Progenitor cell of endocrine pancreas (in vitro differentiated cells): ENCODE data around the gene LTA. TPM values are rescaled to one million over a fixed set of nuclear protein-coding genes. Genes with fewer than 3 reads are reported as not detected.

Experiments
- DNase-seq: peaks from one replicate; pipeline ENCODE4 v3.0.0; 2021; ENCODE audit warnings: low spot score; ENCODE audit not compliant: unreplicated experiment
- H3K27ac Mint-ChIP-seq: 2 replicates; pipeline ENCODE4 v1.8.0; 2021; ENCODE audit warnings: mild to moderate bottlenecking, moderate library complexity, mixed read lengths
- H3K27me3 Mint-ChIP-seq: 2 replicates; pipeline ENCODE4 v1.8.0; 2021; ENCODE audit warnings: mixed read lengths
- H3K36me3 Mint-ChIP-seq: 2 replicates; pipeline ENCODE4 v1.8.0; 2022; ENCODE audit warnings: mixed read lengths; ENCODE audit not compliant: insufficient read depth
- H3K4me1 Mint-ChIP-seq: 2 replicates; pipeline ENCODE4 v1.8.0; 2021; ENCODE audit warnings: low read depth, mixed read lengths
- H3K4me3 Mint-ChIP-seq: 2 replicates; pipeline ENCODE4 v1.8.0; 2021; ENCODE audit warnings: low read depth, mild to moderate bottlenecking, moderate library complexity, mixed read lengths
- H3K9me3 Mint-ChIP-seq: 2 replicates; pipeline ENCODE4 v1.8.0; 2021; ENCODE audit warnings: low read depth, mixed read lengths
- total RNA-seq: library from RNA; stranded (reverse); gene quantifications from 2 replicates; pipeline ENCODE4 v1.2.1, GENCODE V29; 2021
- TF ChIP-seq, protein P1 (sequence below): fragments of 200-600 bp; sonication (generic); IDR thresholded peaks from one replicate; pipeline ENCODE4 v1.5.0; 2021; ENCODE audit warnings: antibody characterized with exemption, mild to moderate bottlenecking; ENCODE audit not compliant: unreplicated experiment

Gene LTA
- total RNA-seq, 1 donor from 2014 or later: not detected

DNA sequence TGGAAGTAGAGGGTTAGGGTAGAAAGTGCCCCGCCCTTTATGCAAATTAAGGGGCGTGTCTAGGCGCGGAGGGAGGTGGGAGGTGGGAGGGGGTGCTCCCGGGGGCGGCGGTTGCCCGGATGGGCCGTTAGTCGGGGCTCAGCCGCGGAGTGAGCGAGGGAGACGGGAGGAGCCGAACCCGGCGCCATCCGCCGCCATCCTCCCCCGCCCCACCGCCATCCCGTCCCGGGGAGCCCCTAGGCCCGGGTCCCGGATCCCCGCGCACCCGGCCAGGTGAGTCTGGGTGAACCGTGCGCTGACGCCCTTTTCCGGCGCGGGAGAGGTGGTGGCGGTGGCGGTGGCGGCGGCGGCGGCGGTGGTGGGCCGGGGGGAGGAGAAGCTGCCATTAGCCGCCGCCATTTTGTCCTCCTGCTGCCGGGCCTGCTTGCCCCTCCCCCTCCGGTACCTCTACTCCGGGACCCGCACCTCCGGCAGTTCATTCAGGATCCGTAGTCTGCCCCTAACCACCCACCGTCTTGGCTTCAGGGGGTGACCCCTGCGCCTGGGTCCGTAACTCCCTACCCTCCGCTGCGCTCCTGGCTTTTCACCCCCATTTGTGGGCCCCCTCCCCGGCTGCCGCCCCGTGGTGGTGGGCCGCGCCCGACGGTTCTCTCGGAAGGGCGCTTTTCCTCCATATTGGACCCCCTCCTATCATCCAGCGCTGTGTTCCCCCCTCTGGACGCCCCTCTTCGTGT is 48.7 kb downstream of the LTA start, which contains the start of gene PRRC2A:
Gene PRRC2A, plus strand, starts transcription at position 130 of the 734 bp plus-strand sequence. CDS start 2,075 bp downstream, outside the sequence.
- DNase-seq: peak; percentile 91
- Mint-ChIP-seq H3K36me3 (peaks cover 16% of the 10 kb centered on the region), H3K27ac (peak within 1 kb of the TSS; percentile 98), H3K4me1 (peaks cover 14% of the 10 kb centered on the region), H3K4me3 (peak within 1 kb of the TSS; percentile 89), H3K27me3 (no peaks in the 10 kb centered on the region), H3K9me3 (no peaks in the 10 kb centered on the region)
- TF ChIP-seq, protein P1, sequence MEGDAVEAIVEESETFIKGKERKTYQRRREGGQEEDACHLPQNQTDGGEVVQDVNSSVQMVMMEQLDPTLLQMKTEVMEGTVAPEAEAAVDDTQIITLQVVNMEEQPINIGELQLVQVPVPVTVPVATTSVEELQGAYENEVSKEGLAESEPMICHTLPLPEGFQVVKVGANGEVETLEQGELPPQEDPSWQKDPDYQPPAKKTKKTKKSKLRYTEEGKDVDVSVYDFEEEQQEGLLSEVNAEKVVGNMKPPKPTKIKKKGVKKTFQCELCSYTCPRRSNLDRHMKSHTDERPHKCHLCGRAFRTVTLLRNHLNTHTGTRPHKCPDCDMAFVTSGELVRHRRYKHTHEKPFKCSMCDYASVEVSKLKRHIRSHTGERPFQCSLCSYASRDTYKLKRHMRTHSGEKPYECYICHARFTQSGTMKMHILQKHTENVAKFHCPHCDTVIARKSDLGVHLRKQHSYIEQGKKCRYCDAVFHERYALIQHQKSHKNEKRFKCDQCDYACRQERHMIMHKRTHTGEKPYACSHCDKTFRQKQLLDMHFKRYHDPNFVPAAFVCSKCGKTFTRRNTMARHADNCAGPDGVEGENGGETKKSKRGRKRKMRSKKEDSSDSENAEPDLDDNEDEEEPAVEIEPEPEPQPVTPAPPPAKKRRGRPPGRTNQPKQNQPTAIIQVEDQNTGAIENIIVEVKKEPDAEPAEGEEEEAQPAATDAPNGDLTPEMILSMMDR: no peak

DNA sequence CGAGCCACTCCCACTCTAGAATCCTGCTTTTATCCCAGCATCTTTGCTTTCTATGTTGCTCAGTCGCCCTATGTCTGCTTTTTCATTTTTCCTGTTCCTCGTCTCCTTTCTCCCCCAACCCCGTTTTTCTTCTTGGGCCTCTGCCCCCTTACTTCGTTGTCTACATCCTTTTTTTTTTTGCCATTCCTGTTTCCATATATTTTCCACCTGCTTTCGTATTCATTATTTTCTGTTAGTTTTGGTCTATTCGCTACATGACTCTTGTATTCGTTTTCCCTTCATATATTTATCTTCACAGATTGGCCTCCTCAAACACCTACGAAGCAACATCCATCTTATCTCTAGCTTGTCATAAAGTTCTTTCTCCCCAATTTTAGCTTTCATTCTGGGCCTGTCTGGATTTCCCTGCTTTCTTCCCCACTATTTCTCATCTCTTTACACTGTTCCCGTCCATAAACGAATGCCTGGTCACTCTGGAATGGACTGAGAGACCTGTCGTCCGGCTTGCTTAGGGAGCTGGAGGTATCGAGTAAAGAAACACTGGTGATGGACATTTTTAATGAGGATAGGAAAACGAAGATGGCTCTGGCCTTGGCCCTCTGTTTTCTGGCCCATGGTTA is 49.3 kb downstream of the LTA start:
- peaks cover 23% of the 10 kb centered on the region for H3K36me3 Mint-ChIP-seq
- H3K4me3 Mint-ChIP-seq: peak overlapping the region; percentile 89
- H3K27ac Mint-ChIP-seq: peak overlapping the region; percentile 96
- TF ChIP-seq, protein P1: no peak
- H3K4me1 Mint-ChIP-seq: peaks cover 14% of the 10 kb centered on the region
- no peak for DNase-seq
- H3K9me3 Mint-ChIP-seq: no peaks in the 10 kb centered on the region
- no peaks in the 10 kb centered on the region for H3K27me3 Mint-ChIP-seq

DNA sequence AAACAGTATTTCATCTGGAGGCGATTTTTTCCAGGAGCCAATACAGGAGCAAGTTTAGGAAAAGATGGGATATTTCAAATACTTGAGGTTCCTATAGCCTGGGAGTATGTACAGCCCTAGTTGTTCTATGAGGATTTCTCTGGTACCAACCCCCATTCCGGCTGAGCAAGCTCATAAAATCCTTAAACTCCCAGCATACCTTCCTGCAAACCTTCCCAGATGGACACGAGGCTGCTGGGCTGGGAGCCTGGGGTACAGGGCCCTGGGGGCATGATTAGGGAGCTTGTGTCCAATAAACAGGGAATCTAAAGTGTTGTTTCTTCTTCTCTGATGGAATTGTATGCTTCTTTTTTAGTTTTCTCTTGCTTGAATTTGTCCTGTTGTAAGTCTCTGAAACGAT is 49.9 kb downstream of the LTA start:
- TF ChIP-seq, protein P1: no peak
- H3K36me3 Mint-ChIP-seq: peaks cover 26% of the 10 kb centered on the region
- peaks cover 14% of the 10 kb centered on the region for H3K4me1 Mint-ChIP-seq
- peak overlapping the region; percentile 96 for H3K27ac Mint-ChIP-seq
- peak overlapping the region; percentile 89 for H3K4me3 Mint-ChIP-seq
- H3K9me3 Mint-ChIP-seq: no peaks in the 10 kb centered on the region
- H3K27me3 Mint-ChIP-seq: no peaks in the 10 kb centered on the region
- DNase-seq: no peak

DNA sequence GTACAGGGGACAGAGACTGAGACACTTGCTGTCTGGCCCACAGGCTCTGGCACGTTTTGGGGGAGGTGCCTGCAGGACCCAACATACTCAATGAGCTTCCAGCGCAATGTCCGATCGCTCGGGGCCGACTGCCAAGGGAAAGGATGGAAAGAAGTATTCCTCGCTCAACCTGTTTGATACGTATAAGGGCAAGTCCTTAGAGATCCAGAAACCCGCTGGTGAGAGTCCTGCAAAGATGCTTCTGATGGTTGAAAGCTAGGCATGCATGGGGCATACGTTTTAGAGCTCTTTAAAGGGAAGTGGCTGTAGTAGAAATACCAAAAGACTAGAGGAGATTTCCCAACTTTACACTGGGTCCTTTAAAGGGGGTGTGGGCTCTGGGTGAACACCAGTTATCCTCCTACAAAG is 50.6 kb downstream of the LTA start:
- Mint-ChIP-seq H3K9me3 (no peaks in the 10 kb centered on the region), H3K27me3 (no peaks in the 10 kb centered on the region), H3K4me3 (peak overlapping the region; percentile 89), H3K4me1 (peaks cover 14% of the 10 kb centered on the region), H3K27ac (peak overlapping the region; percentile 96), H3K36me3 (peaks cover 32% of the 10 kb centered on the region)
- DNase-seq: no peak
- TF ChIP-seq, protein P1: no peak

Other genes with a start within 250 kb of the LTA start
- 28.2 and 43.4 TPM in 2 replicates for gene HLA-B, start 215.1 kb upstream of the LTA start, total RNA-seq
- gene MICA, start 168.7 kb upstream of the LTA start, total RNA-seq: 8.9 and 10.1 TPM in 2 replicates
- gene MICB, start 74.1 kb upstream of the LTA start, total RNA-seq: 0.43 and 0.95 TPM in 2 replicates
- gene MCCD1, start 43.3 kb upstream of the LTA start, total RNA-seq: not detected in 2 replicates
- gene DDX39B, start 30.3 kb upstream of the LTA start, total RNA-seq: 766 and 810 TPM in 2 replicates
- gene ATP6V1G2, start 25.7 kb upstream of the LTA start, total RNA-seq: 1.5 TPM in 2 replicates
- 26.4 and 28.7 TPM in 2 replicates for gene NFKBIL1, start 24.7 kb upstream of the LTA start, total RNA-seq
- gene TNF, start 3.3 kb downstream of the LTA start, total RNA-seq: not detected in 2 replicates
- gene LTB, start 10.1 kb downstream of the LTA start, total RNA-seq: 0.57 TPM in 1 of 2 replicates, not detected in the other
- not detected in 2 replicates for gene LST1, start 14.0 kb downstream of the LTA start, total RNA-seq
- gene NCR3, start 20.7 kb downstream of the LTA start, total RNA-seq: not detected in 2 replicates
- gene AIF1, start 42.9 kb downstream of the LTA start, total RNA-seq: 1.7 and 3.1 TPM in 2 replicates
- gene PRRC2A, start 48.4 kb downstream of the LTA start, total RNA-seq: 272 and 273 TPM in 2 replicates
- 458 and 471 TPM in 2 replicates for gene BAG6, start 80.4 kb downstream of the LTA start, total RNA-seq
- 7.1 and 7.5 TPM in 2 replicates for gene APOM, start 83.6 kb downstream of the LTA start, total RNA-seq
- 23.6 and 24.1 TPM in 2 replicates for gene C6orf47, start 88.5 kb downstream of the LTA start, total RNA-seq
- gene GPANK1, start 92.7 kb downstream of the LTA start, total RNA-seq: 15.2 and 18.0 TPM in 2 replicates
- 163 and 165 TPM in 2 replicates for gene CSNK2B, start 93.8 kb downstream of the LTA start, total RNA-seq
- 24.8 and 30.6 TPM in 2 replicates for gene LY6G5B, start 97.7 kb downstream of the LTA start, total RNA-seq
- 4.4 and 6.5 TPM in 2 replicates for gene LY6G5C, start 108.8 kb downstream of the LTA start, total RNA-seq
- 93.0 and 96.9 TPM in 2 replicates for gene ABHD16A, start 131.0 kb downstream of the LTA start, total RNA-seq
- gene LY6G6F, start 134.6 kb downstream of the LTA start, total RNA-seq: not detected in 2 replicates
- not detected in 2 replicates for gene LY6G6D, start 143.1 kb downstream of the LTA start, total RNA-seq
- 0.60 and 1.3 TPM in 2 replicates for gene LY6G6C, start 149.5 kb downstream of the LTA start, total RNA-seq
- not detected in 2 replicates for gene MPIG6B, start 151.1 kb downstream of the LTA start, total RNA-seq
- gene DDAH2, start 157.0 kb downstream of the LTA start, total RNA-seq: 218 and 233 TPM in 2 replicates
- 275 and 286 TPM in 2 replicates for gene CLIC1, start 164.2 kb downstream of the LTA start, total RNA-seq
- 45.0 and 51.3 TPM in 2 replicates for gene MSH5, start 167.7 kb downstream of the LTA start, total RNA-seq
- 8.6 and 11.9 TPM in 2 replicates for gene SAPCD1, start 190.4 kb downstream of the LTA start, total RNA-seq
- gene VWA7, start 205.0 kb downstream of the LTA start, total RNA-seq: 9.5 and 11.6 TPM in 2 replicates
- gene VARS1, start 223.5 kb downstream of the LTA start, total RNA-seq: 85.6 and 92.6 TPM in 2 replicates
- 80.4 and 82.9 TPM in 2 replicates for gene LSM2, start 234.7 kb downstream of the LTA start, total RNA-seq
- 2.4 and 2.5 TPM in 2 replicates for gene HSPA1L, start 243.0 kb downstream of the LTA start, total RNA-seq
- gene HSPA1A, start 243.3 kb downstream of the LTA start, total RNA-seq: 52.5 and 56.6 TPM in 2 replicates